IPS-18a (cell line): ENCODE data around the gene MMRN2.
"Not testable (repeated sequence)": the region's sequence is repeated elsewhere in the genome, so short reads cannot be mapped to it uniquely, and the experiment has no call there.

Experiments
- H3K27ac ChIP-seq: one replicate; pipeline ENCODE4 v1.5.1; 2013; ENCODE audit warnings: low read length
- H3K27me3 ChIP-seq: one replicate; pipeline ENCODE4 v1.6.1; 2013; ENCODE audit warnings: mild to moderate bottlenecking, low read length; ENCODE audit not compliant: control insufficient read depth, insufficient read depth
- H3K36me3 ChIP-seq: one replicate; pipeline ENCODE4 v1.6.1; 2013; ENCODE audit warnings: low read depth, low read length; ENCODE audit not compliant: control insufficient read depth
- H3K4me1 ChIP-seq: one replicate; pipeline ENCODE4 v1.6.1; 2013; ENCODE audit warnings: low read depth, low read length; ENCODE audit not compliant: control insufficient read depth
- H3K4me3 ChIP-seq: one replicate; pipeline ENCODE4 v1.5.1; 2013; ENCODE audit warnings: low read length
- H3K9ac ChIP-seq: one replicate; pipeline ENCODE4 v1.6.1; 2013; ENCODE audit warnings: mild to moderate bottlenecking, low read length, moderate library complexity
- H3K9me3 ChIP-seq: one replicate; pipeline ENCODE4 v1.6.1; 2013; ENCODE audit warnings: low read depth, low read length; ENCODE audit not compliant: control insufficient read depth

MMRN2 gene

GRCh38 chr10:86979296-86979818 lies 21.9 kb upstream of the MMRN2 start:
- no peak overlapping the region for H3K27ac ChIP-seq
- H3K9ac ChIP-seq, result no peak overlapping the region
- no peak overlapping the region for H3K4me3 ChIP-seq
- no peaks in the 10 kb centered on the region for H3K27me3 ChIP-seq
- H3K36me3 ChIP-seq, result no peaks in the 10 kb centered on the region
- H3K9me3 ChIP-seq, result no peaks in the 10 kb centered on the region
- H3K4me1 ChIP-seq, result no peaks in the 10 kb centered on the region

GRCh38 chr10:86978457-86978856 lies 21.0 kb upstream of the MMRN2 start:
- not testable (repeated sequence) for H3K27me3 ChIP-seq, H3K4me1 ChIP-seq, H3K9ac ChIP-seq, H3K4me3 ChIP-seq, H3K27ac ChIP-seq, H3K36me3 ChIP-seq, H3K9me3 ChIP-seq

- H3K9ac ChIP-seq, result no peak overlapping the region
- H3K4me3 ChIP-seq, result no peak overlapping the region
- no peaks in the 10 kb centered on the region for H3K36me3 ChIP-seq
- peaks cover 4% of the 10 kb centered on the region for H3K4me1 ChIP-seq
- peaks cover 16% of the 10 kb centered on the region for H3K27me3 ChIP-seq
- no peaks in the 10 kb centered on the region for H3K9me3 ChIP-seq
- H3K27ac ChIP-seq, result no peak overlapping the region
Measured at GRCh38 chr10:86976362-86977056, 19.1 kb upstream of the MMRN2 start.

- Histone ChIP-seq H3K27ac (no peak overlapping the region), H3K9ac (no peak overlapping the region), H3K36me3 (no peaks in the 10 kb centered on the region), H3K27me3 (peaks cover 21% of the 10 kb centered on the region), H3K4me1 (peaks cover 15% of the 10 kb centered on the region), H3K9me3 (no peaks in the 10 kb centered on the region), H3K4me3 (no peak overlapping the region)
Measured at GRCh38 chr10:86974484-86974883, 17.1 kb upstream of the MMRN2 start.

GRCh38 chr10:86972613-86973380 lies 15.4 kb upstream of the MMRN2 start:
- peaks cover 17% of the 10 kb centered on the region for H3K4me1 ChIP-seq
- no peak overlapping the region for H3K9ac ChIP-seq
- no peak overlapping the region for H3K27ac ChIP-seq
- peaks cover 21% of the 10 kb centered on the region for H3K27me3 ChIP-seq
- H3K9me3 ChIP-seq, result no peaks in the 10 kb centered on the region
- no peaks in the 10 kb centered on the region for H3K36me3 ChIP-seq
- H3K4me3 ChIP-seq, result no peak overlapping the region

- H3K4me3 ChIP-seq, result peak overlapping the region; percentile 68
- H3K9me3 ChIP-seq, result no peaks in the 10 kb centered on the region
- peak overlapping the region; percentile 49 for H3K9ac ChIP-seq
- peaks cover 21% of the 10 kb centered on the region for H3K4me1 ChIP-seq
- peaks cover 21% of the 10 kb centered on the region for H3K27me3 ChIP-seq
- no peaks in the 10 kb centered on the region for H3K36me3 ChIP-seq
- no peak overlapping the region for H3K27ac ChIP-seq
Measured at GRCh38 chr10:86971232-86971991, 14.0 kb upstream of the MMRN2 start.

GRCh38 chr10:86970982-86971231 lies 13.5 kb upstream of the MMRN2 start:
- peaks cover 26% of the 10 kb centered on the region for H3K4me1 ChIP-seq
- H3K36me3 ChIP-seq, result no peaks in the 10 kb centered on the region
- H3K27me3 ChIP-seq, result peaks cover 21% of the 10 kb centered on the region
- peak overlapping the region; percentile 68 for H3K4me3 ChIP-seq
- H3K9ac ChIP-seq, result peak overlapping the region; percentile 49
- H3K9me3 ChIP-seq, result no peaks in the 10 kb centered on the region
- no peak overlapping the region for H3K27ac ChIP-seq

- Histone ChIP-seq H3K9ac (peak overlapping the region; percentile 49), H3K9me3 (no peaks in the 10 kb centered on the region), H3K27me3 (peaks cover 21% of the 10 kb centered on the region), H3K36me3 (no peaks in the 10 kb centered on the region), H3K4me3 (peak overlapping the region; percentile 68), H3K4me1 (peaks cover 30% of the 10 kb centered on the region), H3K27ac (no peak overlapping the region)
Measured at GRCh38 chr10:86970162-86970981, 13.0 kb upstream of the MMRN2 start.

- Histone ChIP-seq H3K9ac (no peak overlapping the region), H3K36me3 (no peaks in the 10 kb centered on the region), H3K4me1 (peaks cover 30% of the 10 kb centered on the region), H3K27me3 (peaks cover 21% of the 10 kb centered on the region), H3K27ac (no peak overlapping the region), H3K9me3 (no peaks in the 10 kb centered on the region), H3K4me3 (no peak overlapping the region)
Measured at GRCh38 chr10:86969421-86970041, 12.1 kb upstream of the MMRN2 start.

GRCh38 chr10:86968994-86969355 lies 11.6 kb upstream of the MMRN2 start:
- no peaks in the 10 kb centered on the region for H3K9me3 ChIP-seq
- H3K27ac ChIP-seq, result no peak overlapping the region
- peaks cover 21% of the 10 kb centered on the region for H3K27me3 ChIP-seq
- peaks cover 30% of the 10 kb centered on the region for H3K4me1 ChIP-seq
- H3K4me3 ChIP-seq, result no peak overlapping the region
- no peak overlapping the region for H3K9ac ChIP-seq
- no peaks in the 10 kb centered on the region for H3K36me3 ChIP-seq
